Bronchial epithelial cell (primary cell): Measurements from ENCODE around the gene ARHGEF19. TPM values are rescaled to one million over a fixed set of nuclear protein-coding genes. Genes with fewer than 3 reads are reported as not detected.

Source experiments
- DNase-seq: peaks from one replicate; pipeline ENCODE4 v3.0.0-alpha.2; 2010; ENCODE audit warnings: low read depth
- FAIRE-seq: peaks from 2 replicates; lab custom pipeline; 2011; peaks lifted over from hg19 to GRCh38; lab: Jason Lieb, UNC
- H3K27me3 ChIP-seq: 2 replicates; pipeline ENCODE4 v1.5.1; 2011; ENCODE audit warnings: low read length; ENCODE audit not compliant: control insufficient read depth, insufficient read depth
- H3K36me3 ChIP-seq: 2 replicates; pipeline ENCODE4 v1.5.1; 2011; ENCODE audit warnings: low read length; ENCODE audit not compliant: control insufficient read depth, insufficient read depth
- H3K4me3 ChIP-seq: 2 replicates; pipeline ENCODE4 v1.5.1; 2011; ENCODE audit warnings: mild to moderate bottlenecking, low read depth, low read length, control low read depth
- total RNA-seq: library from RNA; depleted of rRNA; stranded (reverse); fragments of >200 nt; gene quantifications from 2 replicates; pipeline ENCODE4 v1.2.1, GENCODE V29; 2014
- TF ChIP-seq, protein P1 (sequence below): IDR thresholded peaks from 2 replicates; pipeline ENCODE4 v1.5.1; 2011; ENCODE audit warnings: mild to moderate bottlenecking, moderate library complexity, low read length, control low read depth, inconsistent platforms; ENCODE audit not compliant: insufficient read depth, severe bottlenecking

ARHGEF19 gene
- total RNA-seq, 1 donor from 2014 or later = 3.2 TPM

DNA sequence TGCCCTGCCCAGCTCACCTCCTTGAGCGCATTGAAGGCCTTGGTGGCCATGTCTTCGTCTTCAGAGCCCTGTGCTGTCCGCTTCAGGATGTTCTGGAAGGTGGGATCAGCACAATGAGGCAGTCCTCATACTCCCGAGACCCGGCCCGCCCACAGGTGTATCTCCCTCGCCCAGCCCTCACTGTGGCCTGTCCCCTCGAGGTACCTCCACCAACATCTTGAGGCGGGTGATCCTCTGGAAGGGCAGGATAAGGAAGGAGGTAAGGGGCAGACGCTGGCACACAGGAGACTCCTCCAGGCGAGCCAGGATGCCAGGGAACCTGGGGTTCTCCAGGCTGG, 7.1 kb downstream of the ARHGEF19 start:
- TF ChIP-seq, protein P1, sequence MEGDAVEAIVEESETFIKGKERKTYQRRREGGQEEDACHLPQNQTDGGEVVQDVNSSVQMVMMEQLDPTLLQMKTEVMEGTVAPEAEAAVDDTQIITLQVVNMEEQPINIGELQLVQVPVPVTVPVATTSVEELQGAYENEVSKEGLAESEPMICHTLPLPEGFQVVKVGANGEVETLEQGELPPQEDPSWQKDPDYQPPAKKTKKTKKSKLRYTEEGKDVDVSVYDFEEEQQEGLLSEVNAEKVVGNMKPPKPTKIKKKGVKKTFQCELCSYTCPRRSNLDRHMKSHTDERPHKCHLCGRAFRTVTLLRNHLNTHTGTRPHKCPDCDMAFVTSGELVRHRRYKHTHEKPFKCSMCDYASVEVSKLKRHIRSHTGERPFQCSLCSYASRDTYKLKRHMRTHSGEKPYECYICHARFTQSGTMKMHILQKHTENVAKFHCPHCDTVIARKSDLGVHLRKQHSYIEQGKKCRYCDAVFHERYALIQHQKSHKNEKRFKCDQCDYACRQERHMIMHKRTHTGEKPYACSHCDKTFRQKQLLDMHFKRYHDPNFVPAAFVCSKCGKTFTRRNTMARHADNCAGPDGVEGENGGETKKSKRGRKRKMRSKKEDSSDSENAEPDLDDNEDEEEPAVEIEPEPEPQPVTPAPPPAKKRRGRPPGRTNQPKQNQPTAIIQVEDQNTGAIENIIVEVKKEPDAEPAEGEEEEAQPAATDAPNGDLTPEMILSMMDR = no peak
- Histone ChIP-seq H3K36me3 (peaks cover 1% of the 10 kb centered on the region), H3K27me3 (no peaks in the 10 kb centered on the region), H3K4me3 (no peak overlapping the region)
- FAIRE-seq = no peak
- no peak for DNase-seq

DNA sequence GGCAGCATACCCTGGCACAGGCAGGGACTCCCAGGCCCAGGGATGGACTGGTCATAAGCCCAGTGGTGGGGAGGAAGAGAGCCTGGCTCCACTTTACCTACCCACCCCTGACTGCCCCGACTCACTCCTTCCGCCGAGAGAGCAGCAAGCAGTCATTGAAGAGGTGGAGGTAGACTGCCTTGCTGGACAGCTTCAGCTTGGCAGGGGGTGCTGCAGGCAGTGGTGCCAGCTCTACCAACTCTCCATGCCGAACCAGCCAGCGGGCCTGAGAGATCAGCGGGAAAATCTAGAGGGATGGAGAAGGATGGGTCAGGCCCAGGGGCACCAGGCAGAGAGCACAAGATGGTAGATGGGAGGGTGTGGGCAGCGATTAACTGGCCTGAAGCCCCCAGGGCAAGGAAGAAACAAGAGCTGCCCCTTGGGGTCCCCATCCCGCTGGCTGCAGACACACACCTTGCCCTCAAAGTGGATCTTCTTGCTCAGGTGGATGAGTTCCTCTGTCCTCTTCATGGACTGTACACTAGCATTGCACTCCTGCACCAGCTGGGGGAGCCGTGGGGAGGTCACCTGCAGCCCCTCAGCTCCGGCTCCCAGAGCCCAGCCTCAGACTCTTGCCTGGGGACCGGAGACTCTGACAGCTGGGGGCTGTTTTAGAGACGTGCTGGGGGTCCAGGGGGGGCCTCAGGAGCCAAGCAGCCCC, 7.7 kb downstream of the ARHGEF19 start:
- FAIRE-seq (no peak), DNase-seq (no peak)
- TF ChIP-seq, protein P1 = peak; percentile 39
- peaks cover 1% of the 10 kb centered on the region for H3K36me3 ChIP-seq
- no peaks in the 10 kb centered on the region for H3K27me3 ChIP-seq
- no peak overlapping the region for H3K4me3 ChIP-seq

DNA sequence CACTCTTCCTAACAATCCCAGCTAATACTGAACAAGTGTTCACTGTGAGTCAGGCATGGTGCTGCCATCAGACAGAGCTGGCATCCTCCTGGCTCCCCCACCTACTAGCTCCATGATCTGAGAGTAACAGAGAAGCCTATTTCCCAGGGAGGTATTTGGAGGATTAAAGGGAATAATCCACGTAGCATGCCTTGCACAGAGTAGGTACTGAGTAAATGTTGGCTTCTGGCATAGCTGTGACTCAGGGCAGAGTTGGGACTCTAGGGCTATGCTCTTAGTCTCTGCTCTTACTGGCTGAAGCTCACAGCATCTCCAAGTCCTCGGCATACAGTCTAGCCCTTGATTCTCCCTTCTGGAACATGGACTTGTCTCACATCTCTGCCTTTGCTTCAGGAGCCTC, 8.2 kb downstream of the ARHGEF19 start:
- Histone ChIP-seq H3K4me3 (no peak overlapping the region), H3K36me3 (peaks cover 1% of the 10 kb centered on the region), H3K27me3 (no peaks in the 10 kb centered on the region)
- DNase-seq (no peak), FAIRE-seq (no peak)
- TF ChIP-seq, protein P1 = no peak

DNA sequence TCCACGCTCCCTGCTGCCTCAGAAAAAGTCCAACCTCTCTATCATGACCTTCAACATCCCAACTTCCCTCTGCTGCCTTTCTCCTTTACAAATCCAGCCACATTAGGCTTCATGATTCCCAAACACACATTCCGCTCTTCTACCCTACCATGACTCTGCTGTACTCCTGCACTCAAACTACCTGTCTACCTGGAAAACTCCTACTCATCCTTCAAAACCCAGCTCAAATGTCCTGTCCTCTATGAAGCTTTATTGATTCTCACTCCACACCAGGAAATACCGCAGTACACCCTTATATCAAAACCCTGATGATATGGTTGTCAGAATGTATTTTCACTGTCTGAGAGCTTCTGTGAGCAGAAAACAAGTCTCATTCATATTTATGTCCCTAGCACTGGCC, 8.9 kb downstream of the ARHGEF19 start:
- H3K4me3 ChIP-seq = no peak overlapping the region
- no peak for DNase-seq
- H3K36me3 ChIP-seq = peaks cover 1% of the 10 kb centered on the region
- no peaks in the 10 kb centered on the region for H3K27me3 ChIP-seq
- TF ChIP-seq, protein P1 = no peak
- no peak for FAIRE-seq

DNA sequence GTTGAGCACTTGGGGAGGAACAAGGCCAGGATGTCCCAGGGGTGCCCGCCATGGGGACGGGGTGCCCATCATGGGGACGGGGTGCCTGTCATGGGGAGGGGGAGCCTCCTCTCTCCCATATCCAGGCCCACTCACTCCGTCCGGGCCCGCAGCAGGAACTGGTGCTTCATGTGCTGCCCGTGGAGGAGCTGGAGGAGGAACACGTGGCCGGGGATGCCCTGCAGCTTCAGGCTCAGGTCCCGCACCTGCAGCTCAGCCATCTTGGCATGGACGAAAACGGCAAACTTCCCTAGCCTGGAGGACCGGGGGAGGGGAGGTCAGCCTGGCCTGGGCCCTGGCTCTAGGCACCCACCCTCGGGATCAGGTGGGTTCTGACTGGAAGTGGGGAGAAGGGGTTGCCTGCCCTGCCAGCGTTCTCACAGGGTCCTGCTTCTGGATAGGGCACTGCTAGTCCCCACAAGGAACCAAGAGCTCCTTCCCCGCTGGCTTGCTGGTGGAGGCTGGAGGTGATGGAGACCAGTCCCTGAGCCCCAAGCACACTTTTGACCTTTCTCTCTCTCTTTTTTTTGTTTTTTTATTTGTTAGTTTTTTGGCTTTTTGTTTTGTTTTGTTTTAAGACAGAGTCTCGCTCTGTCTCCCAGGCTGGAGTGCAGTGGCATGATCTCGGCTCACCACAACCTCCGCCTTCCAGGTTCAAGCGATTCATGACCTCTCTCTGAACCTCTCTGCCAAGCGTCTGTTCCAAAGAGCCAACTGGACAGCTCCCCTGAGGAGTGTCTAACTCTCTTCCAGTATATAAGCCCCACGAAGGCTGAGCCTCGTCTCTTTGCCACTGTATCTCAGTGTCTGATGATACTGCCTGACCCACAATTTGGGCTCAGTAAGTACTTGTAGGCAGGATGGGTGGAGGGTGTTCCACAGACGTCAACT, 9.9 kb downstream of the ARHGEF19 start:
- H3K27me3 ChIP-seq = no peaks in the 10 kb centered on the region
- peaks cover 3% of the 10 kb centered on the region for H3K36me3 ChIP-seq
- FAIRE-seq = no peak
- DNase-seq = no peak
- no peak overlapping the region for H3K4me3 ChIP-seq
- TF ChIP-seq, protein P1 = no peak
